HG03175 (cell line): ENCODE results near the gene HPS4.
"Not testable (repeated sequence)": the region's sequence is repeated elsewhere in the genome, so short reads cannot be mapped to it uniquely, and the experiment has no call there.

ENCODE experiments used
- ATAC-seq: cut with Tn5 transposase; IDR thresholded peaks from one replicate; pipeline ENCODE4 v1.9.1; 2021; ENCODE audit warnings: mild to moderate bottlenecking, moderate library complexity; ENCODE audit not compliant: unreplicated experiment

The HPS4 gene

GRCh38 chr22:26416670-26417276 lies 66.8 kb downstream of the HPS4 start:
- no peak for ATAC-seq

GRCh38 chr22:26416256-26416655 lies 67.3 kb downstream of the HPS4 start:
- no peak for ATAC-seq

GRCh38 chr22:26414347-26414746 lies 69.2 kb downstream of the HPS4 start:
- ATAC-seq, result no peak

GRCh38 chr22:26410386-26410785 lies 73.2 kb downstream of the HPS4 start:
- no peak for ATAC-seq

GRCh38 chr22:26409719-26410335 lies 73.8 kb downstream of the HPS4 start:
- ATAC-seq, result no peak

- ATAC-seq, result not testable (repeated sequence)
Observed at GRCh38 chr22:26408562-26409220, 74.9 kb downstream of the HPS4 start.

GRCh38 chr22:26406118-26406517 lies 77.5 kb downstream of the HPS4 start:
- ATAC-seq, result no peak

GRCh38 chr22:26404851-26405421 lies 78.6 kb downstream of the HPS4 start:
- ATAC-seq, result no peak

GRCh38 chr22:26401726-26402125 lies 81.9 kb downstream of the HPS4 start:
- ATAC-seq, result no peak
